Choroid plexus epithelial cell (primary cell): ENCODE results near the gene IL11.

Experiments used
- DNase-seq: peaks from one replicate; pipeline ENCODE4 v3.0.0-alpha.2; 2010; ENCODE audit warnings: low read depth
- H3K4me3 ChIP-seq: 2 replicates; pipeline ENCODE4 v1.5.1; 2011; ENCODE audit warnings: low read depth, mild to moderate bottlenecking, control low read depth, low read length, moderate library complexity
- TF ChIP-seq, protein P1 (sequence below): conservative IDR thresholded peaks from 2 replicates; pipeline ENCODE4 v1.5.1; 2011; ENCODE audit warnings: low read depth, mild to moderate bottlenecking, control low read depth, inconsistent platforms, low read length, moderate library complexity

IL11 gene

DNA sequence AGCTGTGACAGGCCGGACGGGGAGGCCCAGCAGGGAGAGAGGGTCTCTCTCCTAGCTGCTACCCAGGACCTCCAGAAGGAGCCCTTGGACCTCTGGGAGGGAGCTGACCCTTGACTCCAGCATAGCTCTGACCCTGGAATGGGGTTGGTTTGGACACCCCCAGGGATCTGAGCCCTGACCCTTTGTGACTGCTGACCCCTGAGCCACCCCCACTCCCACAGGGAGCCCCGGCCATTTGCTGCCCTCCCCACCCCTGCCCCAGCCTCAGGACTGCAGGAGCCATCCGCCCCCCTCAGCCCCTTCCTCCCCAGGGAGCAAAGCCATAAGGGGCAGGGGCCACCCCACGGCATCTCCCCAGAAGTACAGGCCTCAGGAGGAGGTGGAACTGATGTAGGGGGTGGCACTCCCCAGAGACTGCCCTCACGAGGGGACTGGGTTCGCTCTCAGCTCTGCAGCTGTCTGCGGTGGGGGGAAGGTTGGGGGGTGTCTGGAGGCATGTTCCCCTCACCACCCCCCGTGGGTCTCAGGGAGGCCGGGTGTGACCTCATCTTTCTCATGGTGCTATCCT is 22.7 kb downstream of the IL11 start:
- DNase-seq = no peak
- TF ChIP-seq, protein P1, sequence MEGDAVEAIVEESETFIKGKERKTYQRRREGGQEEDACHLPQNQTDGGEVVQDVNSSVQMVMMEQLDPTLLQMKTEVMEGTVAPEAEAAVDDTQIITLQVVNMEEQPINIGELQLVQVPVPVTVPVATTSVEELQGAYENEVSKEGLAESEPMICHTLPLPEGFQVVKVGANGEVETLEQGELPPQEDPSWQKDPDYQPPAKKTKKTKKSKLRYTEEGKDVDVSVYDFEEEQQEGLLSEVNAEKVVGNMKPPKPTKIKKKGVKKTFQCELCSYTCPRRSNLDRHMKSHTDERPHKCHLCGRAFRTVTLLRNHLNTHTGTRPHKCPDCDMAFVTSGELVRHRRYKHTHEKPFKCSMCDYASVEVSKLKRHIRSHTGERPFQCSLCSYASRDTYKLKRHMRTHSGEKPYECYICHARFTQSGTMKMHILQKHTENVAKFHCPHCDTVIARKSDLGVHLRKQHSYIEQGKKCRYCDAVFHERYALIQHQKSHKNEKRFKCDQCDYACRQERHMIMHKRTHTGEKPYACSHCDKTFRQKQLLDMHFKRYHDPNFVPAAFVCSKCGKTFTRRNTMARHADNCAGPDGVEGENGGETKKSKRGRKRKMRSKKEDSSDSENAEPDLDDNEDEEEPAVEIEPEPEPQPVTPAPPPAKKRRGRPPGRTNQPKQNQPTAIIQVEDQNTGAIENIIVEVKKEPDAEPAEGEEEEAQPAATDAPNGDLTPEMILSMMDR = no peak
- H3K4me3 ChIP-seq = no peak overlapping the region

DNA sequence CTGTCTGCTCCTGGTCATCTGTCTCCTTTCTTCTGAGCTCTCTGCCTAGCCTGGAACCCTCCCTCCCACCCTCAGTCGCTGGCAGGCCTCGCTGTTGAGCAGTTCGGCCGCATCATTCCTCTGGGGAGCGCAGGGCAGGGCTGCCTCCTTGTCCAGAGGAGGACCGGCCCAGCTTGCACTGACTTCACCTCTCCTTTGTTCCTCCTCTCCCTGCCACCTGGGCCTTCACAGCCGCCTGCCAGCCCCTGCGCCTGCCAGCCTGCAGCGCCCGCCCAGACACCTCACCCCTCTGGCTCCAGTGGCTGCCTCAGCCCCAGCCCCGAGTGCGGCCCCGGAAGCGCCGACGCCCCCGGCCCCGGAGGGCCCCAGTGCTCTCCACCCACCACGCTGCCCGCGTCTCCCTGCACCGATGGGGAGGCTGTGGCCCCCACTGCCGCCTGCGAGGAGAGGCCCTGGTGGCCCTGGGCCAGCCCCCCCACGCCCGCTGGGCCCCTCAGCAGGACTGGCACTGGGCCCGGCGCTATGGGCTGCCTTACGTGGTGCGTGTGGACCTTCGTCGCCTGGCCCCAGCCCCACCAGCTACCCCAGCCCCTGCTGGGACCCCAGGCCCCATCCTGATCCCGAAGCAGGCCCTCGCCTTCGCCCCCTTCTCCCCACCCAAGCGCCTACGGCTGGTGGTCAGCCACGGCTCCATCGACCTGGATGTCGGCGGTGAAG is 23.4 kb downstream of the IL11 start:
- no peak overlapping the region for H3K4me3 ChIP-seq
- DNase-seq = no peak
- TF ChIP-seq, protein P1 = no peak

DNA sequence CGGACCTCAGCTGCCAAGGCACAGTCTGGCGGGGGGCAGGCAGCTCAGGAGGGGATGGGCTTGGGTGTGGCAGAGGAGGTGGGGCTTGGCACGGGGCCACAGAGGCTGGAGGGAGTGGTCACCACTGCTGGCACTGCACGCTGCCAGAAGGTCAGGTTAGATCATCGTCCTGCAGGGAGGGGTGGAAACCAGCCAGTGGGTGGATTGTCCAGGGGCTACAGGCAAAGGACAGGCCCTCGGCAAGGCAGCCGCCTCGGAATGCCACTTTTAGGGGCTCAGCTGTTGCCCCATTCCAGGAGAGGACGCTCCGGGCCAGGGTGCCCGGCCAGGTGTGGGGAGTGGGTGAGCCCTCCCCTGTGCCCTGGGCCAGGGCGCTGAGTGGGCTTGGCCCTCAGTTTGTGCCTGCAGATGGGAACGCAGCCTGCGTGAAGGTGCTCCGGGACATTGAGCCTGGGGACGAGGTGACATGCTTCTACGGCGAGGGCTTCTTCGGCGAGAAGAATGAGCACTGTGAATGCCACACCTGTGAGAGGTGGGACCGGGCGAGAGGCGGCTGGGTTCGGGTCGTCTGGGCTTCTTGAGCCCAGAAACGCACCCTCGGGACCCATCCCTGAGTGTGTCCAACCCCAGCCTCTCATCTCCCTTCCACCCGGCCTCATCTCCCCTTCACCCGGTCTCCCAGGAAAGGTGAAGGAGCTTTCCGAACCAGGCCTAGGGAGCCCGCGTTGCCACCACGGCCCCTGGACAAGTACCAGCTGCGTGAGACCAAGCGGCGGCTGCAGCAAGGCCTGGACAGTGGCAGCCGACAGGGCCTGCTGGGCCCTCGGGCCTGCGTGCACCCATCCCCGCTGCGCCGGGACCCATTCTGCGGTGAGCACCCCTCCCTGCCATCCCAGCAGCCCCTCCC is 24.2 kb downstream of the IL11 start:
- H3K4me3 ChIP-seq = no peak overlapping the region
- DNase-seq = no peak
- TF ChIP-seq, protein P1 = no peak

DNA sequence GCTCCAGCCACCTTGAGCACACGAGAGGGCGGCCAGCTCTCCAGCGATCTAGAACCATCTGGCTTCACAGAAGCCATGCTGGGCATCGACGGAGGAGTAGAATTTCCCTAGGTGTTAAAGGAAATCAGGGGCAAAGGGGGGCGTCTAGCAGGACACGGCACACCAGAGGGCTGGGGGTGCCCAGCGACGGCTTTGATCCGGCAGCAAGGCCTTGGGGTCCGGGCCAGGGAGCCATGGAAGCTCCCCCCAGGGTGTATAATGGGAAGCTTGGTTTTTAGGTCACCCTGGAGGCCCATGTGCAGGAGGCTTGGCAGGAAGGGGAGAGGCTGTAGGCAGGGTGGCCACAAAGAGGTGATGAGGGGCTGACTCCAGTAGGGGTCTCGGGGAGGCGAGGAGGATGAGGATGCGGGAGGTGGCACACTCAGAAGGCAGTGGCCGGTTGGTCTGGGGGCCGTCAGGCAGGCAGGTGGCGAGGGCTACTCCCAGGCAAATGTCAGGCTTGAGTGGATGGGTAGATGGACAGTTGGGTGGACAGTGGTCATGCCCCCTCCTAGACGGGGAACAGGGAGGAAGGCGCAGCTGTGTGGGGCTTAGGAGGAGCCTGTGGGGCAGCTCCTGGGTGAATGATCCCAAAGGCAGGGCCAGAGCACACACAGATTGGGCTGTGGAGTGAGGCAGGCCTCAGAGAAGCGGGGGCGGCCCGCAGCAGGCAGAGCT is 25.0 kb downstream of the IL11 start:
- TF ChIP-seq, protein P1 = no peak
- no peak overlapping the region for H3K4me3 ChIP-seq
- no peak for DNase-seq

DNA sequence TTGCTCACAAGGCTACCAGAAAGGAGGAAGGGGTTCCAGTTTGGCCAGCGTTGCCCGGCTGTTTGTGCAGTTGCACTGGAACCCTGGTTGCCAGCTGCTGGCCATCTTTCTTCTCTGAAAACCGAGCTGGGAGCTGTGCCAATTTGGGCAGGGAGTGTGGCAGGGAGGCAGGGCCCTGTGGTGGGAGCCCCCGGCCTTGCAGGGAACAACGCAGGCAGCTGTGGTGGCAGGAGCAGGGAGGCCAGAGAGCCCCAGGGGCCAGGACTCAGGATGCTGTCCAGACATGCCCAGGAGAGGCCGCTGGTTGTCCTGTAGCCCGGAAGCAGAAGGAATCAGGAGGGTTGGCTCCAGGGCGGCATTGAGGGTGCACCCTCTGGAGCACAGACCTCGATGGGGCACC is 25.8 kb downstream of the IL11 start:
- H3K4me3 ChIP-seq = no peak overlapping the region
- TF ChIP-seq, protein P1 = no peak
- no peak for DNase-seq

DNA sequence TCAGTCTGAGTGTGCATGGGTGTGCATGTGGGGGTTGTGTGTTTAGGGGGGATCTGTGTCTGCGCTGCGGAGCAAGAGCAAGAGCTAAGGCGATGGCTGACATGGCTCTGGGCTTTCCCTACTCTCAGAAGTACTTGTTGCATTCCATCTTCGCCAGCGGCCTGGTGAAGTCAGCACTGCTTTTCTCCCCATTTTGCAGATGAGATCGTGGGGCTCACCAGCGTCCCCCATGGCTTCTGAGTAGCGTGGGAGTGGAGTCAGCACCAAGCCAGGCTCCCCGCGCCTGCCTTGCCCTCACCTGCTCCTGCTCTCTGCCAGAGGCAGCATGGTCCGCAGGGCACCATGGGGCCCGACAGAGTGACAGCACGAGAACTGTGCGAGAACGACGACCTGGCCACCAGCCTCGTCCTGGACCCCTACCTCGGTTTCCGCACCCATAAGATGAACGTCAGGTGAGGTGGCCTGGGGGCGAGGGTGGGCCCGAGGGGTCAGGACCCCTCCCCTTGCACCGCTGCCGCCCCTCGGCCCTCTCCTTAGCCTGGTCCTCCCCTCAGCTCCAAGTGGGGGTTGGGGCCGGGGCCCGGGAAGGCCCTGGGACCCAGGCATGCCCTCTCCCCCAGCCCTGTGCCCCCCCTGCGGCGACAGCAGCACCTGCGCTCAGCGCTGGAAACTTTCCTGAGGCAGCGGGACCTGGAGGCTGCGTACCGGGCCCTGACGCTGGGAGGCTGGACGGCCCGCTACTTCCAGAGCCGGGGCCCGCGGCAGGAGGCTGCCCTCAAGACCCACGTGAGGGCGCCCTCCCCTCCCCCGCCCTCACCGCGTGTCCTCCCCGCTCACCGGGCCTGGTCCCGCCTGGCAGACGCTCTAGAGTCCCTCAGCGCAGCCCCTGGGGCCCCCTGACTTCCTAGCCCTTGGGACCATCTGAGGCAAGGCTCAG is 28.4 kb downstream of the IL11 start:
- TF ChIP-seq, protein P1 = no peak
- peak overlapping the region; percentile 74 for H3K4me3 ChIP-seq
- DNase-seq = no peak
